Measurements from ENCODE around the gene DNAH1. TPM values are rescaled to one million over a fixed set of nuclear protein-coding genes. Genes with fewer than 3 reads are reported as not detected.

The DNAH1 gene
- total and polyA plus RNA-seq, 2 experiments from 2014 or later = 0.81 to 1.8 TPM

- no peak overlapping the region for H3K27ac ChIP-seq (ENCODE audit: low read depth)
- TF ChIP-seq EZH2 (IDR thresholded peaks at IDR 0.05; ENCODE audit: low read depth, unreplicated experiment) = no peak
- TF ChIP-seq REST (IDR thresholded peaks at IDR 0.05; ENCODE audit: unreplicated experiment) = no peak
- TF ChIP-seq JUNB (IDR thresholded peaks at IDR 0.05; ENCODE audit: unreplicated experiment) = no peak
- TF ChIP-seq STAT1 (IDR thresholded peaks at IDR 0.05; ENCODE audit: unreplicated experiment) = no peak
- TF ChIP-seq ZNF462 (CRISPR knock-in tag; IDR thresholded peaks at IDR 0.05) = no peak
- no peak for TF ChIP-seq CTCF (conservative IDR thresholded peaks at IDR 0.05; ENCODE audit: low read depth in 2 of 2)
- no peak for TF ChIP-seq ZNF114 (CRISPR knock-in tag; IDR thresholded peaks at IDR 0.05)
- TF ChIP-seq ETS1 (IDR thresholded peaks at IDR 0.05) = no peak
- no peak for TF ChIP-seq POLR2AphosphoS5 (IDR thresholded peaks at IDR 0.05; ENCODE audit: low read depth)
- no peaks in the 10 kb centered on the region for H3K27me3 ChIP-seq (ENCODE audit: insufficient read depth)
- H3K4me3 Mint-ChIP-seq = no peak overlapping the region
- H3K36me3 ChIP-seq (ENCODE audit: insufficient read depth) = no peaks in the 10 kb centered on the region
- no peak overlapping the region for H2AFZ ChIP-seq
- DNase-seq (ENCODE audit: low spot score) (no peak), ATAC-seq (no peak)
- H3K27me3 Mint-ChIP-seq (ENCODE audit: insufficient read depth, low read depth, poor library complexity) = peaks cover 18% of the 10 kb centered on the region
- peaks cover 8% of the 10 kb centered on the region for H3K4me1 Mint-ChIP-seq
- H3K27ac Mint-ChIP-seq = no peak overlapping the region
- peaks cover 16% of the 10 kb centered on the region for H3K79me2 ChIP-seq (replicated peaks; ENCODE audit: insufficient read depth)
- peaks cover 13% of the 10 kb centered on the region; the same call in 1 of the 2 replicates for H3K4me1 ChIP-seq (ENCODE audit: insufficient read depth)
- H3F3A ChIP-seq (replicated peaks; ENCODE audit: low read depth) = peaks cover 12% of the 10 kb centered on the region
- no peaks in the 10 kb centered on the region; the same call in 2 of the 3 replicates for H3K9me3 Mint-ChIP-seq
- peaks cover 6% of the 10 kb centered on the region; the same call in 1 of the 2 replicates for H4K20me1 ChIP-seq (replicated peaks; ENCODE audit: insufficient read depth)
- H3K4me3 ChIP-seq = no peak overlapping the region
- H3K9me2 ChIP-seq (ENCODE audit: insufficient read depth) = no peaks in the 10 kb centered on the region
- no peak overlapping the region for H3K4me2 ChIP-seq
- H3K36me3 Mint-ChIP-seq (ENCODE audit: low read depth) = peaks cover 8% of the 10 kb centered on the region; the same call in 2 of the 3 replicates
Measured at GRCh38 chr3:52281981-52282801, 33.9 kb upstream of the DNAH1 start.

Data from GM23338 (cell line).